Muscle layer of duodenum (tissue), 2 donors: ENCODE measurements around the gene ZNF77.
"Not testable (repeated sequence)": the region's sequence is repeated elsewhere in the genome, so short reads cannot be mapped to it uniquely, and the experiment has no call there.

Experiments
- H3K27ac ChIP-seq: one replicate; pipeline ENCODE4 v1.7.0; 2013; ENCODE audit warnings: mild to moderate bottlenecking, low read length
- H3K27me3 ChIP-seq: one replicate; pipeline ENCODE4 v1.7.0; 2013; ENCODE audit warnings: low read depth, mild to moderate bottlenecking, control low read depth, low read length
- H3K36me3 ChIP-seq, 2 donors: one replicate each; pipeline ENCODE4 v1.7.0; 2013; ENCODE audit warnings: low read length in 2 of 2, control low read depth in 1 of 2, mild to moderate bottlenecking in 1 of 2; ENCODE audit not compliant: insufficient read depth in 2 of 2, control insufficient read depth in 1 of 2
- H3K4me1 ChIP-seq, 2 donors: one replicate each; pipeline ENCODE4 v1.7.0; 2013; ENCODE audit warnings: low read length in 2 of 2, mild to moderate bottlenecking in 2 of 2, control low read depth in 1 of 2, moderate library complexity in 1 of 2; ENCODE audit not compliant: insufficient read depth in 2 of 2, control insufficient read depth in 1 of 2
- H3K4me3 ChIP-seq, 2 donors: one replicate each; pipeline ENCODE4 v1.7.0; 2013; ENCODE audit warnings: low read length in 2 of 2, low read depth in 1 of 2, mild to moderate bottlenecking in 1 of 2
- H3K9me3 ChIP-seq, 2 donors: one replicate each; pipeline ENCODE4 v1.7.0; 2013; ENCODE audit warnings: low read length in 2 of 2, control low read depth in 1 of 2, mild to moderate bottlenecking in 1 of 2; ENCODE audit not compliant: control insufficient read depth in 1 of 2
- donor health status: healthy.

The ZNF77 gene

GRCh38 chr19:2944403-2944774, 382 bp downstream of the ZNF77 start:
- Histone ChIP-seq H3K27me3 (no peaks in the 10 kb centered on the region), H3K4me3 (peak overlapping the region; percentile 70 to 99), H3K4me1 (peaks cover 0 to 15% of the 10 kb centered on the region in 2 donors), H3K36me3 (peaks cover 2 to 5% of the 10 kb centered on the region in 2 donors), H3K27ac (peak overlapping the region; percentile 75), H3K9me3 (no peaks in the 10 kb centered on the region)

- no peak overlapping the region for H3K4me3 ChIP-seq
- H3K4me1 ChIP-seq = peaks cover 0 to 10% of the 10 kb centered on the region in 2 donors
- no peak overlapping the region for H3K27ac ChIP-seq
- H3K36me3 ChIP-seq = peaks cover 7 to 15% of the 10 kb centered on the region in 2 donors
- no peaks in the 10 kb centered on the region for H3K27me3 ChIP-seq
- H3K9me3 ChIP-seq = no peaks in the 10 kb centered on the region
These were observed 1.7 kb downstream of the ZNF77 start for GRCh38 chr19:2942928-2943640.

- H3K27me3 ChIP-seq, H3K4me3 ChIP-seq, H3K4me1 ChIP-seq, H3K27ac ChIP-seq: not testable (repeated sequence)
- Histone ChIP-seq H3K36me3 (peaks cover 28 to 75% of the 10 kb centered on the region in 2 donors), H3K9me3 (peaks cover 20 to 28% of the 10 kb centered on the region in 2 donors)
These were observed 8.9 kb downstream of the ZNF77 start for GRCh38 chr19:2935863-2936262.

- Histone ChIP-seq H3K27me3 (no peaks in the 10 kb centered on the region), H3K36me3 (peaks cover 21 to 68% of the 10 kb centered on the region in 2 donors), H3K9me3 (peaks cover 20 to 33% of the 10 kb centered on the region in 2 donors), H3K4me3 (peak overlapping the region in 1 of 2 donors; percentile 10), H3K4me1 (no peaks in the 10 kb centered on the region), H3K27ac (no peak overlapping the region)
These were observed 11.3 kb downstream of the ZNF77 start for GRCh38 chr19:2933490-2933910.

GRCh38 chr19:2927032-2927430, 17.7 kb downstream of the ZNF77 start:
- Histone ChIP-seq H3K27ac (no peak overlapping the region), H3K4me3 (no peak overlapping the region), H3K36me3 (peaks cover 0 to 14% of the 10 kb centered on the region in 2 donors), H3K4me1 (no peaks in the 10 kb centered on the region), H3K9me3 (peaks cover 0 to 7% of the 10 kb centered on the region in 2 donors), H3K27me3 (no peaks in the 10 kb centered on the region)

GRCh38 chr19:2926341-2927031, 18.3 kb downstream of the ZNF77 start:
- Histone ChIP-seq H3K9me3 (peaks cover 0 to 7% of the 10 kb centered on the region in 2 donors), H3K27ac (no peak overlapping the region), H3K36me3 (peaks cover 0 to 8% of the 10 kb centered on the region in 2 donors), H3K4me3 (no peak overlapping the region), H3K4me1 (no peaks in the 10 kb centered on the region), H3K27me3 (no peaks in the 10 kb centered on the region)

- no peaks in the 10 kb centered on the region for H3K36me3 ChIP-seq
- no peak overlapping the region for H3K27ac ChIP-seq
- H3K9me3 ChIP-seq = no peaks in the 10 kb centered on the region
- H3K4me3 ChIP-seq = no peak overlapping the region
- H3K4me1 ChIP-seq = no peaks in the 10 kb centered on the region
- no peaks in the 10 kb centered on the region for H3K27me3 ChIP-seq
These were observed 21.3 kb downstream of the ZNF77 start for GRCh38 chr19:2923510-2923909.

GRCh38 chr19:2922987-2923386, 21.8 kb downstream of the ZNF77 start:
- Histone ChIP-seq H3K4me3 (no peak overlapping the region), H3K27me3 (no peaks in the 10 kb centered on the region), H3K27ac (no peak overlapping the region), H3K36me3 (peaks cover 3 to 4% of the 10 kb centered on the region in 2 donors), H3K4me1 (no peaks in the 10 kb centered on the region), H3K9me3 (peaks cover 0 to 1% of the 10 kb centered on the region in 2 donors)

- Histone ChIP-seq H3K36me3 (peaks cover 20 to 34% of the 10 kb centered on the region in 2 donors), H3K27ac (no peak overlapping the region), H3K4me1 (no peaks in the 10 kb centered on the region), H3K9me3 (peaks cover 0 to 15% of the 10 kb centered on the region in 2 donors), H3K27me3 (no peaks in the 10 kb centered on the region), H3K4me3 (peak overlapping the region in 1 of 2 donors; percentile 3)
These were observed 27.2 kb downstream of the ZNF77 start for GRCh38 chr19:2917275-2918184.

GRCh38 chr19:2912306-2912705, 32.5 kb downstream of the ZNF77 start:
- H3K36me3 ChIP-seq = peaks cover 10 to 23% of the 10 kb centered on the region in 2 donors
- H3K4me3 ChIP-seq = no peak overlapping the region

More at GRCh38 chr19:2912306-2912705, 32.5 kb downstream of the ZNF77 start:
- no peaks in the 10 kb centered on the region for H3K27me3 ChIP-seq
- H3K4me1 ChIP-seq = no peaks in the 10 kb centered on the region
- peaks cover 0 to 7% of the 10 kb centered on the region in 2 donors for H3K9me3 ChIP-seq
- no peak overlapping the region for H3K27ac ChIP-seq
